Right hindlimb (tissue), 1 donor: ENCODE data around the gene ATAD1.
"Not testable (repeated sequence)": the region's sequence is repeated elsewhere in the genome, so short reads cannot be mapped to it uniquely, and the experiment has no call there.

Source experiments
- DNase-seq: peaks from one replicate; pipeline ENCODE4 v3.0.0-alpha.2; 2018

The ATAD1 gene

DNA sequence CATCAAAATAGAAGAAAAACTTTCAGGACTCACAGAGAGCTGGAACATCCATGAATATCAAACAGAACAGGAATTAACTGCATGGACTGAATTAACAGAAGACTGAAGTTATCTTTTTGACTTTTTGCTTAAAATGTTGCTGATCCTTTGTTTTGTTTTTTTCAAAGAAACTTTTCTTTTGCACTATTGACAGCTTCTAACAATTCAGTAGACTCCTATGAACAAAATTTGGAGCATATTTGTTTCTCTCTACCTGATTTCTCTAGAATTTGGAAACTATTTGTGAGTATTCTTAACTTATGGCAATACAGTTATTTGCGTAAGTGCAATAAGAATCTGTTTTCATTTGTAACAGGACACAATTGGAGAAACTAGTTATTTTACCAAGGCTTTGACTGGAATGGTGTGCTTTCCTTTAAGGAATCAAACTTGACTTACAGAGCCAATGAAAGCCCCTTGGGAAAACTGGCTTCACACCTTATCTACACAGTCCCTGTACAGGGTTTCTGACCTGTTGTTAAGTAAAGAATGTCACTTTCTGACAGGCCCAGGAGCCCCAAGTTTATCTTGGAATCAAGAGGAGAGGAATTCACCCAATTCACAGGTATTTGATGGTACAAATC, 16.1 kb downstream of the ATAD1 start:
- not testable (repeated sequence) for DNase-seq

GRCh38 chr10:87799860-87800259, 18.2 kb downstream of the ATAD1 start:
- no peak for DNase-seq

DNA sequence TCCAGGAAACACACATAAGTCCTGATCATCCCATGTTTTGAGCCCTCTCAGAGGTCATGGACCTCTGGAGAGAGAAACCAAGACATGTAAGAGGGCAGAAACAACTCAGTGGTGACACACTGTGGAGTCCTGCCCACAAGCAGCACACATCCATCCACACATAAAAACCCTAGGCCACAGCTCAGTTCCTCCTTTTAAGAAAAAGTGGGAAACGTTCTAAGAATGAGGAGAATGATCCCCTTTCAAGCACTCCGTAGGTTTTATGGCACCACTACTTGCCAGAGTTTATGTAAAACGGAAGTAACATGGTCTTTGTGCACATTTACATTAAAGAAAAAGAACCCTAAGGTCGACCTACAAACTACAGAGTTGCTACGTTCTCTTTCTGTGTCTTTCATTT, 19.9 kb downstream of the ATAD1 start:
- DNase-seq: no peak

- DNase-seq: no peak
These were observed 23.7 kb downstream of the ATAD1 start for GRCh38 chr10:87794285-87794684.

GRCh38 chr10:87790185-87790584, 27.8 kb downstream of the ATAD1 start:
- no peak for DNase-seq

GRCh38 chr10:87786421-87786820, 31.6 kb downstream of the ATAD1 start:
- DNase-seq: no peak

GRCh38 chr10:87782721-87783120, 35.3 kb downstream of the ATAD1 start:
- DNase-seq: no peak

GRCh38 chr10:87781545-87781944, 36.5 kb downstream of the ATAD1 start:
- DNase-seq: no peak

DNA sequence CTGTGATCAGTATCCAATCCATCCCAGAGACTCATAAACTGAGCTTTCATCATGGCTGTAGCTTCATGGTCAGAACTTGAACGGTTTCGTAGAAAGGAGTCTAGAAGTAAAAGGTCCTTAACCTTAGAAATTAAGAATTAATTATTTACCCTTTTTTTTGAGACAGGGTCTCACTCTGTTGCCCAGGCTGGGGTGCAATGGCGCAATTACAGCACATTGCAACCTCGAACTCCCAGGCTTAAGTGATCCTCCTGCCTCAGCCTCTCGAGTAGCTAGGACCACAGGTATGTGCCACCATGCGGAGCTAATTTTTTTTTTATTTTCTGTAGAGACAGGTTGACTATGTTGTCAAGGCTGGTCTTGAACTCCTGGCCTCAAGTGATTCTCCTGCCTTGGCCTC, 41.7 kb downstream of the ATAD1 start:
- no peak for DNase-seq

GRCh38 chr10:87775766-87776165, 42.3 kb downstream of the ATAD1 start:
- no peak for DNase-seq

DNA sequence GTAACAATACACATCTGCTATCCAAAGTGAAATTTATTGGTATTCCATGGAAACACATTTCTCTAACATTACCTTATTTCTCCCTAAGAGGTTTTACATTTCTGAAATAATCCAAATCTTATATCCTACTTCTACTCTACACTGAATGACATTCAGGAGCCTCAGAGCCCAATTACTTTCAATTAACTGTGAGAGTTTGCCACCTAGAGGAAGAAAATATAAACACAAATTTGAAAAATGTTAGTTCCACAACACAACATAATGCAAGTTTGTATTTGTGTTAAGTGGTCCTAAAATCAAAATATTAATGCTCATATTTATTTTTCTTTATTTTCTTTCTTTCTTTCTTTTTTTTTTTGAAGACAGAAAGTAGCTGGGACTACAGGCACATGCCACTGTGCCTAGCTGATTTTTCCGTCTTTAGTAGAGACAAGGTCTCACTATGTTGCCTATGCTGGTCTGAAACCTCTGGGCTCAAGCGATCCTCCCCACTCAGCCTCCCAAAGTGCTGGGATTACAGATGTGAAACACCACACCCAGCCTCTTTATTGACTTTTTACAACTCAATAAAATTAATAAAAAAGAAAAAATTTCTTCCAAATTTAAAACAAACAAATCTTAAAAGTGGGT, 46.0 kb downstream of the ATAD1 start:
- DNase-seq: no peak

DNA sequence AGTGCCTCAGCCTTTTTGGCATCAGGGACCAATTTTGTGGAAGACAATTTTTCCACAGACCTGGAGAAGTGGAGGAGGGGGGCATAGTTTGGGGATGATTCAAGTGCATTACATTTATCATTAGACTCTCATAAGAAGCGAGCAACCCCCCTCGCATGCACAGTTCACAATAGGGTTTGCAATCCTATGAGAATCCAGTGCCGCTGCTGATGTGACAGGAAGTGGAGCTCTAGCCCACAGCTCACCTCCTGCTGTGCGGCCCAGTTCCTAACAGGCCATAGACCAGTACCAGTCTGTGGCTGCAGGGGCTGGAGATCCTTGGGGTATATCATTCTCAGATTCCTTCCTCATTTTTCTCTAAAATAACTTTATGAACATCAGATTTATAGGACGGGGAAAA, 50.8 kb downstream of the ATAD1 start:
- DNase-seq: no peak

GRCh38 chr10:87765666-87766376, 52.2 kb downstream of the ATAD1 start:
- DNase-seq: no peak

- DNase-seq: no peak
These were observed 53.7 kb downstream of the ATAD1 start for GRCh38 chr10:87764072-87764934.

DNA sequence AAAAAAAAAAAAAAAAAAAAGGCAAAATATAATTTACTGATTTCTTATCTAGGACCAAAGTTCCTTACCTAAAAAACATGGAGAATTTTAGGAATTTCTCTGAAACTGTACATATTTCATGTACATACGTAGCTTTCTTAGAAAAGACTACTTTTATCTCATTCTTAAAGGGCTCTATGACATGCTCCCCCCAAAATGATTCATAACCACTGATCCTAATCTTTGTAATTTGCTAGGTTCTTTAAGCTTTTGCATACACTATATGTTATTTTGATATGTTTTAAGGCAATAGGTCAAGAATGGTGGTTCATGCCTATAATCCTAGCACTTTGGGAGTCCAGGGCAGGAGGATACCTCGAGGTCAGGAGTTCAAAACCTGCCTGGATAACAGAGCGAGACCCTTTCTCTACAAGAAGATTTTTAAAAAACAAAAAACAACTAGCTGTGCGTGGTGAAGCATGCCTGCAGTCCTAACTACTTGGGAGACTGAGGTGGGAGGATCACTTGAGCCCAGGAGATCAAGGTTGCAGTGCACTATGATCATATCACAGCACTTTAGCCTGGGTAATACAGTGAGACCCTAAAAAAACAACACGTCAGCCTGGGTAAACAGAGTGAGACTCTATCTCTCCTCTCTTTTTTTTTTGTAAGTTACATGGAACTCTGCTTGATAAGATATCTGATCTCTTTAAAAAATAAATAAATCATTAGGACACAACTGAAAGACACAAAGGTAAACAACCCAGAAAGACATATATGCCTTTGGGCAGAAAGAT, 54.8 kb downstream of the ATAD1 start:
- no peak for DNase-seq

DNA sequence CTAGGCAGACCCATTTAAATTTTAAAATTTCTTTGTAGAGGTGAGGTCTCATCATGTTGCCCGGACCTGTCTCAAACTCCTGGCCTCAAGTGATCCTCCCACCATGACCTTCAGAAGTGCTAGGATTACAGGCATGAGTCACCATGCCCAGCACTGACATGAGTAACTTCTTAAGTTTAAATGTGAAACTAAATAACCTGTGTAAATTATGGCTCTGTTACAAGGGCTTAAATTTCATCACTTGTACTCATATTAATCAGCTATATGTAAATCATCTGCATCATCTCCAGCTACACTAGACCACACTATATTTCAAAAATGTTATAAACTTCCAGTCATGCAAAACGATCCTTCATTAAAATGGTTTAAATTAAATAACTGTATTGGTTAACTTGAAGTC, 56.1 kb downstream of the ATAD1 start:
- DNase-seq: no peak

- DNase-seq: no peak
These were observed 56.9 kb downstream of the ATAD1 start for GRCh38 chr10:87761153-87761552.

GRCh38 chr10:87760195-87760905, 57.7 kb downstream of the ATAD1 start:
- DNase-seq: no peak

GRCh38 chr10:87759551-87759950, 58.5 kb downstream of the ATAD1 start:
- DNase-seq: no peak

DNA sequence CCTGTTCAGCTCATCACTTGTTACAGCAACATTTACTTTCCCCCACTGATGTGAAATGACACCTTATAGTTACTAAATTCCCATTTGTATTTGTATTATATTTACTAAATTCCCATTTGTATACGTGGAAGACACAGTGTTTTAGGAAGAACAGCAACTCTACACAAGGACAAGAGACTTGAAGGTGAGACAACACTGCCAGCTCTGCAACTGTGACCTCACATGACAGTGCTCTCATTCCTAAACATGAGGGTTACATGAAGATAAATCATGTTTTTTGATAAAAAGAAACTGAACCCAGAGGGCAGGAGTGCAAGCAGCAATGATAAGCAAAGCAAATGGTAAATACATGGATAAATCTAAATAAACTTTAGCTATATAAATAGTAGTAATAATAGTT, 60.3 kb downstream of the ATAD1 start:
- no peak for DNase-seq

DNA sequence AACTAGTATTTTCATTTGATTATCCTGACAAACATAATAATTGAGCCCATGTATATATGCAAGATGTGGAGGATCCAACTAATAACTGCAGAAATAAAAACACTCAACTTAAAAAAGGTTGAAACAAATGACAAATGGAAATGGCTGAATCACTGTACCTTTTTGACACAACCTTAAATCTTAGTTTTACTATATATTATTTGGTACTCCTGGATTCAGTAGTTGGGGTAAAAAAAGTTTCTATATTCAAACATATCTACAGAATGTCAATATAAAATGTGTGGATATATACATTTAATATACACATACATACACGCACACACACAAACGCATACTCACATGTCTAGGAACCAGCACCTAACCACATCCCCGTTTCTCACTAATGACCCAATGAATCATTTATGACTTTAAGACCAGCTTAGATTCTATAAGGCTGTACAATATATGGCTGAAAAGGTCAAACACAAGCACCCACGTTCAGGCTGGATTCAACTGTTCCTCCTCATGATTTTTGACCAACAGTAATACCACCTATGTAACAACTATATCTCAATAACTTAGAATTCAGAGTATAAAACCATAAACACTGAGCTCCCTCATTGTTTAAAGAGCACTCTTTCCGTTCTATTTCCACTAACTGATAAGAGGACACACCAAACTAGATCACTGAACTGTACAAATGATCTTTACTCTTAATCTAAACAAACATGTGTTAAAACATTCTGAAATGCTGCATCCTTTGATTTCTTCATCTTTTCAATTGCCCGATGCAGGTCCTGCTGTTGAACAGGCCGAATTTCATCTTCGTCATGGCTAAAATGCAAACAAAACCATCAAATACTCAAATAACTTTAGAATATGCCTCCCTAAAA, 63.8 kb downstream of the ATAD1 start:
- no peak for DNase-seq
